Measurements from ENCODE around the gene KLK11.
"Not testable (repeated sequence)": the region's sequence is repeated elsewhere in the genome, so short reads cannot be mapped to it uniquely, and the experiment has no call there.

Gene KLK11

DNA sequence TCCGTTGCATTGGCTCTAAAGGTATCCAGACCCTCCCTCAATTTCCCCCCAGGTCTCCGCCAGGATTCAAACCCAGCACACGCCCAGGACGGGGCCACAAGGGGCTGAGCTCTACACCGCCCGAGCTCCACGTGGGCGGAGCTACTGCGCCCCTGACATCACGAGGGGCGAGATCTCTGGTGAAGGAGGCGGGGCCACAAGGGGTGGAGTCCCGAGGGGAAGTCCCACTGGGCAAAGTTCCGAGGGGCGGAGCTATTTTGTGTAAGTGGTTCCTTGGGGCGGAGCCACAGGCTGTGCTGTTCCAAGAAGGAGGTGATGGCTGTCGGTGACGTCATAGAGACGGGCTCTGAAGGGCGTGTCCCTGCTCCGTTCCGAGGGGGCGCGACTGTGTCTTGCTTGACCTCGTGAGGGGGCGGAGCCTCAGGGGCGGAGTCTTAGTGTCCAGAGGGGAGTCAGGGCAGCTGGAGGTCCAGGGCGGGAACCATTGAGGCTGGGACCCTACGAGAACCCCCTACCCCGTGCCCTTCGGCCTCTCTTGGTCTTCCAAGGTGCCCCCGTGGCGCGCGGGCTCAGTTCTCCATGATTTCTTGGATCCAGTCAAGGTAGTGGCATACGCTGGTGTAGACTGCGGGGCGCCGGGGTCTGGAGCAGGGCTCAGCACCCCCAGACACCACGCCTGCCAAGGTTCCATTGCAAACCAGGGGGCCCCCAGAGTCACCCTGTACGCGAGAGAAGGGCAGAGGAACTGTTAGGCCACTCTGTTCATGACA is 23.7 kb downstream of the KLK11 start:
- DNase-seq: peak; percentile 41

- no peak for DNase-seq
Measured at GRCh38 chr19:51002089-51002532, 24.3 kb downstream of the KLK11 start.

DNA sequence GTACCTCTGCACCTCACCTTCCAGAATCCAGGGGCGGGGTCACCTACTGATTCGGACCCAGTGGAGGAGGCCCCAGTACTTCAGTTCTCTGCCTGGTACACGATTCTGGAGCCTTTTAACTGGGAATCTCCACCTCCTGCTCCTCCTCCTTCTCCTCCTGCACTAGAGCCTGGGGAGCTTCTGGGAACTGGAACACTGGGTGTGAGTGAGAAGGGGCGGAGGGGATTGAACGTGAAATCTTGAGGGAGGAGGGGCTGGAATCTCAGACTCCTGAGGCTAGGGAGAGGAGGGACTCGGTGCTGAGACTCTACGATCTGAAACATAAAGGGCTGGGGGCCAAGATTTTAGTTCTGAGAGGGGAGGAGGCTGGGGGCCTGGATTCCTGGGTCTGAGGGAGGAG is 24.9 kb downstream of the KLK11 start, which contains the start of gene KLK8:
Gene KLK8, minus strand, starts transcription at position 90 of the 400 bp plus-strand sequence. CDS start 437 bp downstream, outside the sequence.
- DNase-seq: no peak

DNA sequence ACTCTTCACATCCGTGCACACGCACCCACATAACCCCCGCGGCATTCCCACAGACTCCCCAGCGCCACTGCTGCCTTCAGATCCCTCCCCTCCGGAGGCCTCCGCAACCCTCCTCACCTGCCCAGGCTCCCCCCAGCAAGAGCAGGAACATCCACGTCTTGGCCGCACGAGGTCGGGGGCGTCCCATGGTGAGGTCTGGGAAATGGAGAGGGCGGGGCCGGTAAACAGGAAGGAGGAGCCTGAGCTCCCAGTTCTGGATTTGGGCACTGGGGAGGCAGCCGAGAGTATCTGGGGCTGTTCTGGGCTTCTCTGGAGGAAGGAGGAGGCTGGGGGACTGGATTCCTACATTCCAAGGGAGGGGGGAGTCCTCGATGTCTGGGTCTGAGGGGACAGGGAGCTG is 25.4 kb downstream of the KLK11 start:
- no peak for DNase-seq

- no peak for DNase-seq
Measured at GRCh38 chr19:51000426-51000825, 26.0 kb downstream of the KLK11 start.

DNA sequence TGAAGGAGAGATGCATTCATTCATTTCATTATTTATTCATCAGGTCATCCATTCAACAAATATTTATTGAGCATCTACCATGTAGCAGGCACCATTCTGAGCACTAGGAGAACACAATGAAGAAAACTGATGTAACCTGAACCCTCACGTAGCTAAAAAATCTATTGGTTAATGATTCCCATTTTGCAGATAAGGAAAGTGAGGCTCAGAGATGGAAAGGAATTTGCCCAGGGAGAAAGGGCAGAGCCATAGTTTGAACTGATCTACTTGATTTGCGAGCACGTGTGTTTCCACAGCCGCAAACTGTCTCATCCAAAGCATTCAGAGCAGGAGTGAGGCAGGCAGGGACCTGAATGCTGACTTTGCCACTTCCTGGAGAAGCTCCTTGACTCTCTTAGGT is 27.7 kb downstream of the KLK11 start:
- DNase-seq: no peak

- DNase-seq: no peak
Measured at GRCh38 chr19:50998061-50998460, 28.4 kb downstream of the KLK11 start.

DNA sequence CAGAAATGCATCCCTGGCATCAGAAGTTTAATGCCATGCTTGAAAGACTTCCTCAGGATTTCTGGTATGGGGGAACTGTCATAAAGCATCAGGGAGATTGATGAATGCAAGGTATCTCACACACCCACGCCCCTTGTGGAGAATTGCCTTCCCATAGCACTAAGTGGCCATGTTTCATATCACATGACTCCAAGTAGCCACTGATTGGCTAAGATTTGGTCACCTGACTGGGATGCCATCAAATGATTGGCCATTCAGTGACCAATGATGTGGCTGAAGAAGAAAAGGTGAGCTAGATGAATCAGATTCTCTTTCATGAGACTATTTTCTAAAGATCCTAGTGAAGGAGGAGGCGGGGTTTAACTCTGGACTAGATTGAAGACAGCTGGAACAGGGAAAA is 32.3 kb downstream of the KLK11 start:
- no peak for DNase-seq

GRCh38 chr19:50992666-50993035 is 33.8 kb downstream of the KLK11 start:
- no peak for DNase-seq

GRCh38 chr19:50984416-50984815 is 42.0 kb downstream of the KLK11 start:
- DNase-seq: not testable (repeated sequence)

DNA sequence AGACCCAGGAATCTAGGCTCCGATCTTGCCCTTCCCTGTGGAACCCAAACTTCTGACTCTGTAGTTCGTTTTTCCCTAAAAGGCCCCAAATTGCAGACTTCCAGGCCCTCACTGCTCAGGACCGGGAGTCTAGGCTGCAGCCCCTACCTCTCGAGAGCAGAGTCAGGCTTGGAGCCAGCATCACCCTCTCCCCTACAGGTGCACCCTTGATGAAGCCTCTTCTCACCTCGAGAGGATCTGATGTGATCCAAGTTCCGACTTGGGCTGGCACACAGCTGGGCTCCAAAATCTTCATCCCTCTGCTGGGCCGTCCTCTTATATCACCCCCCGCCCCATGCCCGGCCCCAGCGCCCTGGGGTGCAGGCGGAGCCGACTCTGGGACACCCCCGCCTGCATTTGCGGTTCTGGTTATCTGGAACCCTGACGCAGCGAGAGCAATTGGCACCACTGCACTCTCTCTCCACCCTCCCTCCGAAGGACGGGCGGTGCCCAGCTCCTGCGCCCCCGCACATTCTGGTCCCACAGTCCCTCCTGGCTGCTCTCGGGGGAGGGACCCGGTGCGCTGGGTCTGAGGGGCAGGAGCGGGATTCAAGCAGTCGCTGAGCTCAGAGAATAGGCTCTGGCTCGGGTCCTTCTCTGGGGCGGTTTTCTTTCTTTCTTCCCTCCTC is 42.7 kb downstream of the KLK11 start, which contains the start of gene KLK7:
Gene KLK7, minus strand, starts transcription at position 293 of the 668 bp plus-strand sequence. CDS start 1,518 bp downstream, outside the sequence.
- DNase-seq: no peak

GRCh38 chr19:50982186-50982585 is 44.2 kb downstream of the KLK11 start:
- DNase-seq: no peak

- DNase-seq: no peak
Measured at GRCh38 chr19:50981587-50982146, 44.7 kb downstream of the KLK11 start.

GRCh38 chr19:50980208-50980607 is 46.2 kb downstream of the KLK11 start:
- no peak for DNase-seq

DNA sequence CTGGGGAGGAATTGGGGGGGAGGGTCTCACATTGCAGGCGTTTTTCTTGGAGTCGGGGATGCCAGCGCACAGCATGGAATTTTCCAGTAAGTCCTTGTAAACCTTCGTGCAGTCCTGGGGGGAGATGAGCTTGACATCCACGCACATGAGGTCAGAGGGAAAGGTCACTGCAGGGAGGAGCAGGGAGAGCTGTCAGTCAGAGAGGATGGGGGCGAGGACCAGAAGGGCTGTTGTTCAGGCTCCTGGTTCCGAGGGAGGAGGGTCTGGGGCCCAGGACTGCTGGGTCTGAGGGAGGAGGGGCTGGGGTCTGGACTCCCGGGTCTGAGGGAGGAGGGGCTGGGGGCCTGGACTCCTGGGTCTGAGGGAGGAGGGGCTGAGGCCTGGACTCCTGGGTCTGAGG is 46.7 kb downstream of the KLK11 start:
- DNase-seq: no peak

DNA sequence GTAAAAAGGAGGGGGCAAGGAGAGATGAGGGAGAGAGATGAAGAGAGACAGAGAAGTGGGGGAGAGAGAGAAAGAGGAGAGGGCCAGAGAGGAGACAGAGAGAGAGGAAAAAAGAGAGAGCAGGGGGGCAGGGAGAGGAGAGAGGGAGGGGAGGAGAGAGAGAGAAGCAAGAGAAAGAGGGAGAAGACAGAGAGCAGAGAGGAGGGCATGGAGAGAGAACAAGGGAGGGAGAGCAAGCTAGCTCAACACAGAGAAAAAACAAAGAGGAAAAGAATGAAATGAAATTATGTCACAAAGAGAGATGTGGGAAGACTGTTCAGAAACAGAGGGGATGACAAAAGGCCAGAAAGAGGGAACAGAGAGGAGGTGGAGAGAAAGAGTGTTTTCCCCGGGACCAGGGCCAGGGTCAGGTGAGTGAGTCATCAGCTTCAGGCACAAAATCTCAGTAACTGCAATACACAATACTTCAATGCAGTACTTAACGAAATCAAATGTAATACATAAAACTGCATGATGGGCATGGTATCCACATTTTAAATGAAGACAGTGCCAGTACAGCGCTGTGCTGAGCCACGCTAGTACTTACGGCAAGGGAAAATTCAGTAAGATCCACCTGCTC is 47.5 kb downstream of the KLK11 start:
- DNase-seq: no peak

- no peak for DNase-seq
Measured at GRCh38 chr19:50977626-50978025, 48.8 kb downstream of the KLK11 start.

GRCh38 chr19:50975766-50976165 is 50.6 kb downstream of the KLK11 start:
- DNase-seq: no peak

- DNase-seq: no peak
Measured at GRCh38 chr19:50974702-50975556, 51.5 kb downstream of the KLK11 start.

GRCh38 chr19:50972795-50973376 is 53.5 kb downstream of the KLK11 start:
- DNase-seq: no peak

Measured in activated CD4-positive, alpha-beta T cell treated with anti-CD3 and anti-CD28 coated beads, Interleukin-2, amount 50 U/mL, for 16 hours (primary cell).